HepG2 (cell line): ENCODE data around the gene MTR. TPM values are rescaled to one million over a fixed set of nuclear protein-coding genes. Genes with fewer than 3 reads are reported as not detected.

Experiments
- ATAC-seq: fragments of 200-7000 bp; cut with Tn5 transposase; 3 replicates; pipeline ENCODE4 v1.9.1; 2020; ENCODE audit warnings: mild to moderate bottlenecking, moderate library complexity
- BruUV-seq: library from RNA; stranded (reverse); fragments of 400-500 nt; replicated peaks from 2 replicates; lab custom pipeline; 2021; lab: Mats Ljungman, UMichigan
- CTCF ChIA-PET: fragments of 300-600 bp; formaldehyde crosslinking; extraction: SDS; loops from one replicate; lab custom pipeline; 2021; ENCODE audit warnings: low total read pairs, inconsistent platforms, low intra/inter-chr PET ratio; lab: Yijun Ruan, JAX
- POLR2A ChIA-PET: fragments of 350-600 bp; sonication (Branson Sonifier 250); formaldehyde crosslinking; loops from one replicate; lab custom pipeline; 2020; ENCODE audit warnings: antibody characterized with exemption, inconsistent platforms; lab: Yijun Ruan, JAX
- DNase-seq: peaks from one replicate; pipeline ENCODE4 v3.0.0-alpha.2; 2015; ENCODE audit warnings: low spot score
- FAIRE-seq: peaks from 3 replicates; lab custom pipeline; 2011; peaks lifted over from hg19 to GRCh38; lab: Jason Lieb, UNC
- H2AFZ ChIP-seq: one replicate; pipeline ENCODE4 v1.6.1; 2011; ENCODE audit warnings: low read length, inconsistent platforms
- H3K27ac ChIP-seq: fragments of 300-600 bp; 3 replicates; pipeline ENCODE4 v1.8.0; 2011; ENCODE audit warnings: mixed run types, mild to moderate bottlenecking, mixed read lengths, low read length, inconsistent platforms; ENCODE audit not compliant: insufficient read depth; ENCODE audit errors: extremely low read length
- H3K27me3 ChIP-seq, 2 experiments: fragments of 200-600 bp in 1 of 2; 2 replicates in 1 of 2; 3 replicates in 1 of 2; pipeline versions ENCODE4 v1.6.0 to v1.8.0; 2011; ENCODE audit warnings: low read length in 2 of 2, mild to moderate bottlenecking in 2 of 2, moderate library complexity in 2 of 2, inconsistent platforms in 1 of 2; ENCODE audit not compliant: insufficient read depth in 2 of 2, control insufficient read depth in 1 of 2
- H3K36me3 ChIP-seq, 2 experiments: fragments of 200-600 bp in 1 of 2; replicated peaks in 1 of 2; 2 replicates in 1 of 2; 3 replicates in 1 of 2; pipeline versions ENCODE4 v1.5.1 to v1.8.0; 2011; ENCODE audit warnings: low read length in 2 of 2, inconsistent platforms in 1 of 2; ENCODE audit not compliant: insufficient read depth in 2 of 2, control insufficient read depth in 1 of 2
- H3K4me1 ChIP-seq: 2 replicates; pipeline ENCODE4 v1.5.1; 2012; ENCODE audit warnings: low read length, inconsistent platforms; ENCODE audit not compliant: insufficient read depth
- H3K4me2 ChIP-seq: 2 replicates; pipeline ENCODE4 v1.6.0; 2011; ENCODE audit warnings: low read depth, low read length, inconsistent platforms
- H3K4me3 ChIP-seq, 3 experiments: fragments of 200-600 bp in 1 of 3; sonication (generic), shearing (Covaris generic) in 1 of 3; replicated peaks in 1 of 3; 2 replicates each; pipeline ENCODE4 v1.5.1; 2011 to 2016; ENCODE audit warnings: low read length in 3 of 3, inconsistent platforms in 2 of 3, low read depth in 2 of 3, mild to moderate bottlenecking in 2 of 3, control low read depth in 1 of 3, mixed read lengths in 1 of 3; ENCODE audit not compliant: insufficient read depth in 1 of 3
- H3K79me2 ChIP-seq: one replicate; pipeline ENCODE4 v1.6.1; 2011; ENCODE audit warnings: low read length, inconsistent platforms; ENCODE audit not compliant: insufficient read depth
- H3K9ac ChIP-seq: 2 replicates; pipeline ENCODE4 v1.6.0; 2011; ENCODE audit warnings: mild to moderate bottlenecking, low read depth, low read length, inconsistent platforms; ENCODE audit not compliant: insufficient read depth
- H3K9me3 ChIP-seq: 2 replicates; pipeline ENCODE4 v1.5.1; 2012; ENCODE audit warnings: mild to moderate bottlenecking, low read length
- H4K20me1 ChIP-seq: 2 replicates; pipeline ENCODE4 v1.6.0; 2011; ENCODE audit warnings: inconsistent platforms, mild to moderate bottlenecking, low read length, moderate library complexity; ENCODE audit not compliant: insufficient read depth
- AKAP8 ChIP-seq: sonication (generic); formaldehyde crosslinking; IDR thresholded peaks from 2 replicates; pipeline ENCODE4 v1.5.1; 2020; ENCODE audit warnings: mild to moderate bottlenecking, missing genetic modification reagents
- HOXD1 ChIP-seq: sonication (generic); formaldehyde crosslinking; IDR thresholded peaks from 2 replicates; pipeline ENCODE4 v1.5.0; 2020; ENCODE audit warnings: missing genetic modification reagents
- KLF12 ChIP-seq: sonication (generic); formaldehyde crosslinking; IDR thresholded peaks from 2 replicates; pipeline ENCODE4 v1.4.0; 2020; ENCODE audit warnings: missing genetic modification reagents, borderline replicate concordance
- MTERF4 ChIP-seq: sonication (generic); formaldehyde crosslinking; IDR thresholded peaks from 2 replicates; pipeline ENCODE4 v1.8.0; 2023; ENCODE audit warnings: mild to moderate bottlenecking, missing genetic modification reagents
- MZF1 ChIP-seq: sonication (generic); formaldehyde crosslinking; IDR thresholded peaks from 2 replicates; pipeline ENCODE4 v1.8.1; 2023; ENCODE audit warnings: mild to moderate bottlenecking, missing genetic modification reagents, borderline replicate concordance
- NFAT5 ChIP-seq: sonication (generic); formaldehyde crosslinking; IDR thresholded peaks from 2 replicates; pipeline ENCODE4 v1.4.0; 2020; ENCODE audit warnings: missing genetic modification reagents
- SMYD3 ChIP-seq: sonication (generic); formaldehyde crosslinking; IDR thresholded peaks from 2 replicates; pipeline ENCODE4 v1.8.1; 2023; ENCODE audit warnings: mild to moderate bottlenecking, missing genetic modification reagents
- ZNF136 ChIP-seq: sonication (generic); formaldehyde crosslinking; IDR thresholded peaks from 2 replicates; pipeline ENCODE4 v1.8.1; 2022; ENCODE audit warnings: low read depth, mild to moderate bottlenecking, moderate library complexity, missing genetic modification reagents
- ZNF660 ChIP-seq: sonication (generic); formaldehyde crosslinking; IDR thresholded peaks from 2 replicates; pipeline ENCODE4 v1.5.1; 2020; ENCODE audit warnings: mild to moderate bottlenecking, low read depth, missing genetic modification reagents, borderline replicate concordance
- ZNF780A ChIP-seq: sonication (generic); formaldehyde crosslinking; IDR thresholded peaks from 2 replicates; pipeline ENCODE4 v1.8.0; 2022; ENCODE audit warnings: mild to moderate bottlenecking, missing genetic modification reagents, moderate library complexity
- WGBS: methylation state at CpG from one replicate; pipeline ENCODE4 v1.1.6; 2017; ENCODE audit warnings: low lambda C conversion rate; 5-methylcytosine and 5-hydroxymethylcytosine counted together
- in situ Hi-C: cut with HindIII; loops from 2 replicates; pipeline ENCODE4 v1.10.0; 2017; ENCODE audit warnings: low pct_unique_long_range_greater_than_20kb; ENCODE audit not compliant: extremely low pct_ligation_motif_present
- intact Hi-C: fragments of 100-400 bp; cut with micrococcal nuclease; formaldehyde crosslinking; loops from one replicate; pipeline ENCODE4 v1.10.0; 2022; ENCODE audit not compliant: unreplicated experiment
- polyA plus RNA-seq, 8 experiments: library from polyadenylated mRNA; depleted of rRNA in 3 of 8; stranded (reverse) in 7 of 8; unstranded in 1 of 8; fragments of >200 nt; fragmentation: Illumina TruSeq in 4 of 8; extraction: Trizol in 4 of 8; gene quantifications; 2 replicates each; pipeline versions ENCODE4 v1.2.1 to v1.2.3, GENCODE V29; 2011 to 2016; ENCODE audit warnings: low read depth in 4 of 8, missing spikeins in 1 of 8, mixed read lengths in 1 of 8; ENCODE audit not compliant: insufficient read depth in 1 of 8
- total RNA-seq, 5 experiments: library from RNA; depleted of rRNA; stranded (reverse); fragments of >200 nt; fragmentation: Illumina TruSeq; extraction: Trizol; gene quantifications; 2 replicates each; pipeline ENCODE4 v1.2.3, GENCODE V29; 2016; ENCODE audit warnings: low read depth in 1 of 5

The MTR gene
- total and polyA plus RNA-seq, 2 of the 13 experiments (the other 11 are each of a cell fraction or from before 2014, with no cell fraction given): 16.3 to 36.1 TPM

- TF ChIP-seq NFAT5 (CRISPR knock-in tag) (no peak), ZNF136 (no peak)
Observed at GRCh38 chr1:236872075-236872666, 77.1 kb downstream of the MTR start (continued).

- no peak for FAIRE-seq
- POLR2A ChIA-PET: no interaction called here
- Histone ChIP-seq H3K36me3 (peaks cover 13 to 65% of the 10 kb centered on the region in 2 experiments; a peak in 4 of 5 replicates), H3K4me2 (no peak overlapping the region), H3K9me3 (no peaks in the 10 kb centered on the region), H3K4me1 (no peaks in the 10 kb centered on the region), H3K27me3 (no peaks in the 10 kb centered on the region), H3K4me3 (no peak overlapping the region), H2AFZ (no peak overlapping the region), H4K20me1 (no peaks in the 10 kb centered on the region), H3K79me2 (no peaks in the 10 kb centered on the region), H3K27ac (no peak overlapping the region), H3K9ac (no peak overlapping the region)
- in situ Hi-C loops (no loop called here), intact Hi-C loops (no loop called here)
- DNase-seq: no peak
- no peak for TF ChIP-seq ZNF780A (CRISPR knock-in tag)
- no peak for TF ChIP-seq SMYD3
- TF ChIP-seq AKAP8 (CRISPR knock-in tag): no peak
- no peak for TF ChIP-seq ZNF660
- TF ChIP-seq HOXD1 (CRISPR knock-in tag): no peak
- TF ChIP-seq KLF12: no peak
- no peak for TF ChIP-seq MZF1 (CRISPR knock-in tag)
- no peak for TF ChIP-seq MTERF4
- no peak for ATAC-seq
- no TSS peak for BruUV-seq
- 95% methylated on average over 5 of the region's 5 CpGs for WGBS
- CTCF ChIA-PET: no interaction called here
Observed at GRCh38 chr1:236875975-236876374, 80.9 kb downstream of the MTR start.
